ENCODE data around the gene OGG1. TPM values are rescaled to one million over a fixed set of nuclear protein-coding genes. Genes with fewer than 3 reads are reported as not detected.

OGG1 gene
- total RNA-seq, 4 donors from 2014 or later: 51.2 to 163 (median 74.1) TPM

DNA sequence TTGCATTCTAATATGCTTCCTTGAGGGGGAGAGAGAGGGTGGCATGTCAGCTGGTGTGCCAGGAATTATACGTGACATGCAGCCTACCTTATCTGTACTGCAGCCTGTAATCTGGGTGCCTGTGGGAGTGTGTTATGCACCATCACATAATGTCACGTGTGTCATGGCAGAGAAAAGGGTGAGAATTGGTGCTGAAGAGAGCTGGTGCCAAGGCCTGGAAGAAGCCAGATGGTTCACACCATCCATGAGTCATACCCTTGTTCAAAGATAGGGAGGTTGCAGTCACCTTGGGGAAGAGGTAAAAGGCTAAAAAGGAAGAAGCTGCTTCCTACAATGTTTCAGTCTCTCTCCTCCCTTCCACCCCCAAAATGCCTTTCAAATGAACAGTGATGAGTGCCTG is 12.9 kb upstream of the OGG1 start:
- Histone ChIP-seq H3K4me1 (peaks cover 0 to 17% (median 5%) of the 10 kb centered on the region in 4 donors), H3K27ac (no peak overlapping the region), H3K36me3 (peaks cover 0 to 79% (median 5%) of the 10 kb centered on the region in 3 donors), H3K4me3 (no peak overlapping the region), H3K27me3 (no peaks in the 10 kb centered on the region), H3K9me3 (no peaks in the 10 kb centered on the region)
- no peak for DNase-seq
- no peak for TF ChIP-seq POLR2A (IDR thresholded peaks at IDR 0.05)
- TF ChIP-seq, protein P1, sequence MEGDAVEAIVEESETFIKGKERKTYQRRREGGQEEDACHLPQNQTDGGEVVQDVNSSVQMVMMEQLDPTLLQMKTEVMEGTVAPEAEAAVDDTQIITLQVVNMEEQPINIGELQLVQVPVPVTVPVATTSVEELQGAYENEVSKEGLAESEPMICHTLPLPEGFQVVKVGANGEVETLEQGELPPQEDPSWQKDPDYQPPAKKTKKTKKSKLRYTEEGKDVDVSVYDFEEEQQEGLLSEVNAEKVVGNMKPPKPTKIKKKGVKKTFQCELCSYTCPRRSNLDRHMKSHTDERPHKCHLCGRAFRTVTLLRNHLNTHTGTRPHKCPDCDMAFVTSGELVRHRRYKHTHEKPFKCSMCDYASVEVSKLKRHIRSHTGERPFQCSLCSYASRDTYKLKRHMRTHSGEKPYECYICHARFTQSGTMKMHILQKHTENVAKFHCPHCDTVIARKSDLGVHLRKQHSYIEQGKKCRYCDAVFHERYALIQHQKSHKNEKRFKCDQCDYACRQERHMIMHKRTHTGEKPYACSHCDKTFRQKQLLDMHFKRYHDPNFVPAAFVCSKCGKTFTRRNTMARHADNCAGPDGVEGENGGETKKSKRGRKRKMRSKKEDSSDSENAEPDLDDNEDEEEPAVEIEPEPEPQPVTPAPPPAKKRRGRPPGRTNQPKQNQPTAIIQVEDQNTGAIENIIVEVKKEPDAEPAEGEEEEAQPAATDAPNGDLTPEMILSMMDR (IDR thresholded peaks at IDR 0.05): no peak

GRCh38 chr3:9739181-9739580 is 10.6 kb upstream of the OGG1 start:
- TF ChIP-seq, protein P1 (IDR thresholded peaks at IDR 0.05): no peak
- TF ChIP-seq POLR2A (IDR thresholded peaks at IDR 0.05): no peak
- Histone ChIP-seq H3K9me3 (no peaks in the 10 kb centered on the region), H3K27ac (no peak overlapping the region), H3K36me3 (peaks cover 0 to 100% (median 6%) of the 10 kb centered on the region in 3 donors), H3K27me3 (no peaks in the 10 kb centered on the region), H3K4me1 (no peaks in the 10 kb centered on the region), H3K4me3 (no peak overlapping the region)
- no peak for DNase-seq

GRCh38 chr3:9742560-9742959 is 7.2 kb upstream of the OGG1 start:
- TF ChIP-seq, protein P1 (IDR thresholded peaks at IDR 0.05): no peak
- no peak for TF ChIP-seq POLR2A (IDR thresholded peaks at IDR 0.05)
- Histone ChIP-seq H3K36me3 (peaks cover 0 to 100% (median 8%) of the 10 kb centered on the region in 3 donors), H3K4me1 (no peaks in the 10 kb centered on the region), H3K27ac (no peak overlapping the region), H3K4me3 (no peak overlapping the region), H3K27me3 (no peaks in the 10 kb centered on the region), H3K9me3 (no peaks in the 10 kb centered on the region)
- no peak for DNase-seq

DNA sequence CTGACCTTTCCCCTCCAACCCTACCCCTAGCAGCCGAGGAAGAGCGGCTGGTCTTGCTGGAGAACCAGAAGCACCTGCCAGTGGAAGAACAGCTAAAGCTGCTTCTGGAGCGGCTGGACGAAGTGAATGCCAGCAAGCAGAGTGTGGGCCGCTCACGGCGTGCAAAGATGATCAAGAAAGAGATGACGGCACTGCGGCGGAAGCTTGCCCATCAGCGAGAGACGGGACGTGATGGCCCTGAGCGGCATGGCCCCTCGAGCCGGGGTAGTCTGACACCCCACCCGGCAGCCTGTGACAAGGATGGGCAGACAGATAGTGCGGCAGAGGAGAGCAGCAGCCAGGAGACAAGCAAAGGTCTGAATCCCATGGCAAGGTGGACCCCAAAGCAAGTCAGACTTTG is 6.2 kb upstream of the OGG1 start:
- Histone ChIP-seq H3K27me3 (no peaks in the 10 kb centered on the region), H3K4me1 (no peaks in the 10 kb centered on the region), H3K4me3 (no peak overlapping the region), H3K27ac (no peak overlapping the region), H3K9me3 (no peaks in the 10 kb centered on the region), H3K36me3 (peaks cover 0 to 99% (median 8%) of the 10 kb centered on the region in 3 donors)
- no peak for TF ChIP-seq POLR2A (IDR thresholded peaks at IDR 0.05)
- TF ChIP-seq, protein P1 (IDR thresholded peaks at IDR 0.05): no peak
- no peak for DNase-seq

- TF ChIP-seq, protein P1 (IDR thresholded peaks at IDR 0.05): no peak
- TF ChIP-seq POLR2A (IDR thresholded peaks at IDR 0.05): no peak
- Histone ChIP-seq H3K4me3 (no peak overlapping the region), H3K4me1 (peaks cover 0 to 5% (median 2%) of the 10 kb centered on the region in 4 donors), H3K9me3 (no peaks in the 10 kb centered on the region), H3K36me3 (peaks cover 0 to 93% (median 8%) of the 10 kb centered on the region in 3 donors), H3K27ac (no peak overlapping the region), H3K27me3 (no peaks in the 10 kb centered on the region)
- DNase-seq: no peak
Observed at GRCh38 chr3:9744162-9744561, 5.6 kb upstream of the OGG1 start.

DNA sequence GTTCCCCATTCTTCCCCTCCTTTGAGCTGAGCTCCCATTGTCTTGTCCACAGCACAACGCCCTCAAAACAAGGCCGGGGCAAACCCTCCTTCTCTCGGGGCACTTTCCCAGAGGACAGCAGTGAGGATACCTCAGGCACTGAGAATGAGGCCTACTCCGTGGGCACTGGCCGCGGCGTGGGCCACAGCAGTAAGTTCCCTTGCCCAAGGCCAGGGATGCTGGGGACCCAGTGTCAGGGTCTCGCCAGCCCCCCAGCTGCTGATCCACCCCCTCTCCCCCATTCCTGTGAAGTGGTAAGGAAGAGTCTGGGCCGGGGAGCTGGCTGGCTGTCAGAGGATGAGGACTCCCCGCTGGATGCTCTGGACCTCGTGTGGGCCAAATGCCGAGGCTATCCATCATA is 4.2 kb upstream of the OGG1 start:
- no peaks in the 10 kb centered on the region for H3K9me3 ChIP-seq
- no peaks in the 10 kb centered on the region for H3K27me3 ChIP-seq
- H3K27ac ChIP-seq: no peak overlapping the region
- no peak overlapping the region for H3K4me3 ChIP-seq
- peaks cover 3 to 6% (median 4%) of the 10 kb centered on the region in 4 donors for H3K4me1 ChIP-seq
- TF ChIP-seq, protein P1 (IDR thresholded peaks at IDR 0.05): no peak
- TF ChIP-seq POLR2A (IDR thresholded peaks at IDR 0.05): no peak
- peaks cover 0 to 79% (median 7%) of the 10 kb centered on the region in 3 donors for H3K36me3 ChIP-seq
- DNase-seq: no peak
